Measurements from ENCODE around the gene PRKN.

The PRKN gene

GRCh38 chr6:162078667-162079066 is 648.9 kb downstream of the PRKN start:
- DNase-seq (ENCODE audit: low read depth in 2 of 3, low spot score in 2 of 3) = no peak

GRCh38 chr6:162078126-162078525 is 649.4 kb downstream of the PRKN start:
- DNase-seq (ENCODE audit: low read depth in 2 of 3, low spot score in 2 of 3) = no peak

- DNase-seq (ENCODE audit: low read depth in 2 of 3, low spot score in 2 of 3) = no peak
Observed at GRCh38 chr6:162076816-162077215, 650.8 kb downstream of the PRKN start.

- DNase-seq (ENCODE audit: low read depth in 2 of 3, low spot score in 2 of 3) = no peak
Observed at GRCh38 chr6:162074641-162075275, 652.8 kb downstream of the PRKN start.

GRCh38 chr6:162070639-162071038 is 656.9 kb downstream of the PRKN start:
- DNase-seq (ENCODE audit: low read depth in 2 of 3, low spot score in 2 of 3) = no peak

- DNase-seq (ENCODE audit: low read depth in 2 of 3, low spot score in 2 of 3) = no peak
Observed at GRCh38 chr6:162069995-162070394, 657.6 kb downstream of the PRKN start.

- no peak for DNase-seq (ENCODE audit: low read depth in 2 of 3, low spot score in 2 of 3)
Observed at GRCh38 chr6:162068340-162068739, 659.2 kb downstream of the PRKN start.

GRCh38 chr6:162063666-162064065 is 663.9 kb downstream of the PRKN start:
- DNase-seq (ENCODE audit: low read depth in 2 of 3, low spot score in 2 of 3) = no peak

GRCh38 chr6:162058281-162058875 is 669.2 kb downstream of the PRKN start:
- DNase-seq (ENCODE audit: low read depth in 2 of 3, low spot score in 2 of 3) = no peak

- DNase-seq (ENCODE audit: low read depth in 2 of 3, low spot score in 2 of 3) = no peak
Observed at GRCh38 chr6:162056745-162057144, 670.8 kb downstream of the PRKN start.

GRCh38 chr6:162056061-162056460 is 671.5 kb downstream of the PRKN start:
- no peak for DNase-seq (ENCODE audit: low read depth in 2 of 3, low spot score in 2 of 3)

- no peak for DNase-seq (ENCODE audit: low read depth in 2 of 3, low spot score in 2 of 3)
Observed at GRCh38 chr6:162055365-162055764, 672.2 kb downstream of the PRKN start.

GRCh38 chr6:162053084-162053483 is 674.5 kb downstream of the PRKN start:
- DNase-seq (ENCODE audit: low read depth in 2 of 3, low spot score in 2 of 3) = no peak

GRCh38 chr6:162050579-162050978 is 677.0 kb downstream of the PRKN start:
- no peak for DNase-seq (ENCODE audit: low read depth in 2 of 3, low spot score in 2 of 3)

GRCh38 chr6:162046324-162046723 is 681.2 kb downstream of the PRKN start:
- no peak for DNase-seq (ENCODE audit: low read depth in 2 of 3, low spot score in 2 of 3)

GRCh38 chr6:162032620-162033019 is 694.9 kb downstream of the PRKN start:
- no peak for DNase-seq (ENCODE audit: low read depth in 2 of 3, low spot score in 2 of 3)

GRCh38 chr6:162029873-162030576 is 697.5 kb downstream of the PRKN start:
- DNase-seq (ENCODE audit: low read depth in 2 of 3, low spot score in 2 of 3) = no peak

GRCh38 chr6:162026843-162027242 is 700.7 kb downstream of the PRKN start:
- DNase-seq (ENCODE audit: low read depth in 2 of 3, low spot score in 2 of 3) = no peak

GRCh38 chr6:162026031-162026430 is 701.5 kb downstream of the PRKN start:
- DNase-seq (ENCODE audit: low read depth in 2 of 3, low spot score in 2 of 3) = no peak

- DNase-seq (ENCODE audit: low read depth in 2 of 3, low spot score in 2 of 3) = no peak
Observed at GRCh38 chr6:162019349-162019748, 708.2 kb downstream of the PRKN start.

- no peak for DNase-seq (ENCODE audit: low read depth in 2 of 3, low spot score in 2 of 3)
Observed at GRCh38 chr6:162017536-162017935, 710.0 kb downstream of the PRKN start.

GRCh38 chr6:162014069-162014811 is 713.3 kb downstream of the PRKN start:
- DNase-seq (ENCODE audit: low read depth in 2 of 3, low spot score in 2 of 3) = no peak

Data from activated CD8-positive, alpha-beta memory T cell treated with anti-CD3 and anti-CD28 coated beads for 48 hours (primary cell).